ENCODE measurements around the gene MCTP1. TPM values are rescaled to one million over a fixed set of nuclear protein-coding genes. Genes with fewer than 3 reads are reported as not detected.
A peak's percentile ranks its signal among the peaks of the same experiment; 100 is the strongest.

Gene MCTP1
- total RNA-seq, 1 experiment from 2014 or later: 7.5 TPM

GRCh38 chr5:94725142-94725541, 559.8 kb downstream of the MCTP1 start:
- Histone ChIP-seq H3K79me2 (ENCODE audit: low read length) (no peaks in the 10 kb centered on the region), H3K36me3 (ENCODE audit: low read depth, low read length) (no peaks in the 10 kb centered on the region), H3K27me3 (ENCODE audit: low read length) (no peaks in the 10 kb centered on the region), H3F3A (ENCODE audit: low read length, unreplicated experiment) (no peaks in the 10 kb centered on the region), H3K4me3 (ENCODE audit: low read length) (no peak overlapping the region), H2AFZ (ENCODE audit: low read length) (no peak overlapping the region), H3K27ac (ENCODE audit: low read length) (no peak overlapping the region), H3K9ac (ENCODE audit: low read length) (no peak overlapping the region), H4K20me1 (ENCODE audit: low read length) (no peaks in the 10 kb centered on the region), H3K4me2 (ENCODE audit: low read length) (no peak overlapping the region), H3K9me3 (ENCODE audit: low read length) (no peaks in the 10 kb centered on the region), H3K9me2 (replicated peaks; ENCODE audit: low read length) (no peaks in the 10 kb centered on the region), H3K4me1 (ENCODE audit: insufficient read depth, low read length) (no peaks in the 10 kb centered on the region)
- intact Hi-C loops (cut with micrococcal nuclease): no loop called here
- ATAC-seq (no peak), DNase-seq (no peak)
- POLR2A ChIA-PET (ENCODE audit: unreplicated experiment): no interaction called here
- CTCF ChIA-PET: no interaction called here
- no TSS peak for BruUV-seq (replicated peaks)
- TF ChIP-seq CTCF (conservative IDR thresholded peaks at IDR 0.05; ENCODE audit: low read depth, low read length): no peak
- no peak for TF ChIP-seq EZH2 (IDR thresholded peaks at IDR 0.05; ENCODE audit: low read length, unreplicated experiment)
- TF ChIP-seq EZH2phosphoT487 (IDR thresholded peaks at IDR 0.05; ENCODE audit: borderline replicate concordance, low read length): no peak

- ATAC-seq: no peak
- no peak overlapping the region for H3K9ac ChIP-seq (ENCODE audit: low read length)
- DNase-seq: no peak
- no peak overlapping the region for H3K4me3 ChIP-seq (ENCODE audit: low read length)
- no peak overlapping the region for H2AFZ ChIP-seq (ENCODE audit: low read length)
- no TSS peak for BruUV-seq (replicated peaks)
- H3K36me3 ChIP-seq (ENCODE audit: low read depth, low read length): no peaks in the 10 kb centered on the region
- H3K27me3 ChIP-seq (ENCODE audit: low read length): no peaks in the 10 kb centered on the region
- no peaks in the 10 kb centered on the region for H3K9me3 ChIP-seq (ENCODE audit: low read length)
- no peak overlapping the region for H3K4me2 ChIP-seq (ENCODE audit: low read length)
- no peaks in the 10 kb centered on the region for H3F3A ChIP-seq (ENCODE audit: low read length, unreplicated experiment)
- H3K9me2 ChIP-seq (replicated peaks; ENCODE audit: low read length): no peaks in the 10 kb centered on the region
- ChIA-PET POLR2A (ENCODE audit: unreplicated experiment) (no interaction called here), CTCF (no interaction called here)
- H4K20me1 ChIP-seq (ENCODE audit: low read length): no peaks in the 10 kb centered on the region
- no peak for TF ChIP-seq EZH2 (IDR thresholded peaks at IDR 0.05; ENCODE audit: low read length, unreplicated experiment)
- TF ChIP-seq EZH2phosphoT487 (IDR thresholded peaks at IDR 0.05; ENCODE audit: borderline replicate concordance, low read length): no peak
- no peak for TF ChIP-seq CTCF (conservative IDR thresholded peaks at IDR 0.05; ENCODE audit: low read depth, low read length)
- H3K27ac ChIP-seq (ENCODE audit: low read length): no peak overlapping the region
- no peaks in the 10 kb centered on the region for H3K79me2 ChIP-seq (ENCODE audit: low read length)
- intact Hi-C loops (cut with micrococcal nuclease): no loop called here
- no peaks in the 10 kb centered on the region for H3K4me1 ChIP-seq (ENCODE audit: insufficient read depth, low read length)
Measured at GRCh38 chr5:94715768-94716167, 569.1 kb downstream of the MCTP1 start.

GRCh38 chr5:94711785-94712184, 573.1 kb downstream of the MCTP1 start:
- DNase-seq (no peak), ATAC-seq (peak; percentile 18; the same call in 1 of the 2 replicates)
- no peak overlapping the region for H3K27ac ChIP-seq (ENCODE audit: low read length)
- H3K79me2 ChIP-seq (ENCODE audit: low read length): no peaks in the 10 kb centered on the region
- H4K20me1 ChIP-seq (ENCODE audit: low read length): no peaks in the 10 kb centered on the region
- H3K27me3 ChIP-seq (ENCODE audit: low read length): no peaks in the 10 kb centered on the region
- no peaks in the 10 kb centered on the region for H3K9me2 ChIP-seq (replicated peaks; ENCODE audit: low read length)
- H2AFZ ChIP-seq (ENCODE audit: low read length): no peak overlapping the region
- H3K9ac ChIP-seq (ENCODE audit: low read length): no peak overlapping the region
- intact Hi-C loops (cut with micrococcal nuclease): no loop called here
- H3F3A ChIP-seq (ENCODE audit: low read length, unreplicated experiment): no peaks in the 10 kb centered on the region
- no peaks in the 10 kb centered on the region for H3K9me3 ChIP-seq (ENCODE audit: low read length)
- H3K36me3 ChIP-seq (ENCODE audit: low read depth, low read length): no peaks in the 10 kb centered on the region; the same call in 1 of the 2 replicates
- H3K4me2 ChIP-seq (ENCODE audit: low read length): no peak overlapping the region
- no peak for TF ChIP-seq EZH2phosphoT487 (IDR thresholded peaks at IDR 0.05; ENCODE audit: borderline replicate concordance, low read length)
- no peak for TF ChIP-seq EZH2 (IDR thresholded peaks at IDR 0.05; ENCODE audit: low read length, unreplicated experiment)
- no peak for TF ChIP-seq CTCF (conservative IDR thresholded peaks at IDR 0.05; ENCODE audit: low read depth, low read length)
- POLR2A ChIA-PET (ENCODE audit: unreplicated experiment): no interaction called here
- no peak overlapping the region for H3K4me3 ChIP-seq (ENCODE audit: low read length)
- CTCF ChIA-PET: no interaction called here
- peaks cover 4% of the 10 kb centered on the region; the same call in 1 of the 2 replicates for H3K4me1 ChIP-seq (ENCODE audit: insufficient read depth, low read length)
- no TSS peak for BruUV-seq (replicated peaks)
